Activated T-helper 9 cell treated with anti-CD3 and anti-CD28 coated beads, Interleukin-2, amount 50 U/mL, for 16 hours (primary cell): Measurements from ENCODE around the gene GPR152.
A peak's percentile ranks its signal among the peaks of the same experiment; 100 is the strongest.

ENCODE experiments used
- DNase-seq: peaks from one replicate; pipeline ENCODE4 v3.0.0-alpha.2; 2020; ENCODE audit warnings: low read depth

The GPR152 gene

DNA sequence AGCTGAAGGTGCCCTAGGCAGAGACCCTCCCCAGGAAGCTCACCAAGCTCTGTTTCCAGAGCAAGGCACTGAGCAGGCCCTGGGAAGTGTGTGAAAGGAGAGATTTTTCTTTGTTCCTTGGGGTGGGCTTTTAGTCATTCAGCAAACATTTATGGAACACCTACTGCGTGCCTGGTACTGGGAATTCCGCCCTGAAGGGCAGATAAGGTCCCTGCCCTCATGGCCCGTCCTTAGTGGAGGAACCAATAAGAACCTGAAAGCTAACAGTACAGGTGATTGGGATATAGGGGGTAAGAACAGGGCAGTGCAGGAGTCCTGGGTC, 12.6 kb upstream of the GPR152 start:
- DNase-seq, result no peak

DNA sequence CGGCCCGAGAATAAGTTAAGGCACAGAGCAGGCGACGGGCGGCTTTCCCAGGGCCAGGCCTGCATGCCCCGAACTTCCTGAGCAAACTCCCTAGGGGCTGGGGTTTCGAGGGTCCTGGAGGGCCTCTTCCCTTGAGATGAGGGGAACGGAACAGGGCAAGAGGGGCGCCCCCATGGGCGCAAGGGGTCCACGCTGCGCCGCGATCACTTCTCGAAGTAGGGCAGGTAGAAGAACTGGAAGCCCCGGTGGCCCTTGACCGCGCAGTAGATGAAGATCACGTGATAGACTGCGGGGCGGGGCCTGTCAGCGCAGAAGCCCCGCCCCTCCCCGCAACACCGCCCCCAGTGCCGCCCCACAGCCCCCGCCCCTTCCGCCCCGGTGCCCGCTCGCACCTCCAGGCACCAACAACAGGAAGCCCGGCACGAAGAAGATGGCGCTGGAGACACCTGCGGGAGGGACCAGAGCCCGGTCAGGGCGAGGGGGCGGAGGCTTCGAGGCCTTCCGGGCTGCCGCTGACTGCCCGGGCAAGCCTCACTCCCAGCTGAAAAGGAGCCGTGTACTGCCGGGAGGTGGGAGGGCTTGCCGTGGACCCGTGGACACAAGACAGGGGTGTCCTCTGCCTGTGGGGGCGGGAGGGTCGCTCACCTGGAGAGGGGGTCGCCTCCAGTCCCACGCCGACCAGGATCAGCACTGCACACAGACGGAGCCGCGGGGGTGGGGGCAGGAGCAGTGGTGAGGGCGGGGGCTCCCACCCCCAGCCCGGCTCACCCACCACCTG, 12.1 kb upstream of the GPR152 start:
- peak; percentile 85 for DNase-seq

DNA sequence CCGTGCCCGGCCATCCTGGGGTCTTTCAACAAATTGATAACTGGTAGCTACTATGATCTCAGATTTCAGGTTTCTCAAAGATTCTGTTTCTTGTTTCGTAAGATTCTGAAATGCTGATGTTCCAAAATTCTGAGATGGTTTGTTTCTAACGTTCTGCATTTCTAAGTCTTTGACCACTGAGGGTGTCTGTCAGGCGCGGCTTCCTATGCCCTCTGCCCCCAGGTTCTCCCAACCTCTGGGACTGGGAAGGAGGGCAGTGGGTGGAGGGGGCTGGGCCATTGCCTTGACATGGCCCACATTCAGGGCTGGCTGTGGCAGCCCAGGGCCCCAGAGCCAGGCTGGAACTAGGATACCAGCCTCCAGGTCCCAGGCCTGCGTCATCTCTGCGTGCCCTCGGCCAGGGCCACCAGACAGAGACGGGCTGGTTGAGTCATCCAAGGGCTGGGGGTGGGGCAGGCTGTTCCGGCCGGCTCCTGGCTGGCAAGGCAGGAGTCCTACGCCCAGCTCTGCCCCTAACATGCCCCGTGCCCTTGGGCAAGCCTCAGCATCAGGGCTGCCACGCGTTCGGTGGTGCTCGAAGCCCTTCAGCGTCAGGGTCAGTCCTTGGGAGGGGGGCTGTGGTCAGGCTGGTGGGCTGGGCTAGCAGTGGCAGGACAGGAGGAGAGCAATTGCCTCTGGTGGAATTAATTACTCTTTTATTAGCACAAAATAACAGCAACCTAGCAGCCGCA, 11.3 kb upstream of the GPR152 start:
- DNase-seq, result no peak

DNA sequence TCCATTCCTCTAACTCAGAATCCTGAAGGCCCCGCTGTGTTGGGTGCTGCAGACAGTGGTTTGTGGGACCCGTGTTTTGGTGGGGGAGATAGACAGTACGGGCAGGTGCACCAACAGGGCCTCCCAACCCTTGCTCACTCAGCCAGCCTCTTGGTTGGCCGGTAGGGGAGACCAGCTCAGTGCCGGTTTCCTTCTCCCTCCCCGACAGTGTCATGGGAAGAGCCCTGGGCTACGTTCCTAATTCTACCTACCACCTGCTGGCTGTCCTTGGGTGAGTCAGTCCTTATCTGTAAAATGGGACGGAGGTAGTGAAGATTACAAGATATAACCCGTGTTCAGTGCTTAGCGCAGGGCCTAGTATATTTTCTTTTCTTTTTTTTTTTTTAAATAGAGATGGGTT, 10.7 kb upstream of the GPR152 start:
- no peak for DNase-seq

DNA sequence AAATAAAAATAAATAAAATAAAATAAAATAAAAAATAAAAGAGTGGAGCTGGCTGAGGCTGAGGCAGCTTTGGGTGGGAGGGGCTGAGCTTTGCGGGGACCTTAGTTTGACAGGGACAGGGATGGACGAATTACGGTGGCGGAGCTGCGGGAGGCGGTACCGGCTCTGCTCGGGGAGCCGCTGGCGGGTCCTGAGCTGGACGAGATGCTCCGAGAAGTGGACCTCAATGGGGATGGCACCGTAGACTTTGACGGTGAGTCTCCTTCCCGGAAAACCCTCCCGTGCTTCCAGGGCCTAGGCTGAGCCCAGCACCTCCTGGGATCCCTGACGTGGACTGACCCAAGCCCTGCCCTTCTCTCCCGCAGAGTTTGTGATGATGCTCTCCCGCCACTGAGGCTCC, 5.7 kb upstream of the GPR152 start:
- no peak for DNase-seq

DNA sequence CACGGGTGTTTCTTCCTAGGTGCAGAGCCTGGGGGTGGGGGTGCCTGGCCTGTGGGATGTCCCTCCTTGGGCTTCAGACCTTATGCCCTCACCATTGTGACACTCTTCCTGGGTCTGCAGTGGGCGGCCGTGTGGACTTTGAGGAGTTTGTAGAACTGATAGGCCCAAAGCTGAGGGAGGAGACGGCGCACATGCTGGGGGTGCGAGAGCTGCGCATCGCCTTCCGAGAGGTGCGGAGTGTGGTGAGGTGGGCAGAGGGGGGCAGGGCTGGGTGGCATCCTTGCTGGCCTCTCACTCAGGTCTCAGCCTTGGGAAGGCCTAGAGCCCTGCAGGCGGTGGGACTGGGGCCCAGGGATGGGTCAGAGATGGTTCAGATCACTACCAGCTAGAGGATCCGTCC, 4.9 kb upstream of the GPR152 start:
- DNase-seq, result no peak

DNA sequence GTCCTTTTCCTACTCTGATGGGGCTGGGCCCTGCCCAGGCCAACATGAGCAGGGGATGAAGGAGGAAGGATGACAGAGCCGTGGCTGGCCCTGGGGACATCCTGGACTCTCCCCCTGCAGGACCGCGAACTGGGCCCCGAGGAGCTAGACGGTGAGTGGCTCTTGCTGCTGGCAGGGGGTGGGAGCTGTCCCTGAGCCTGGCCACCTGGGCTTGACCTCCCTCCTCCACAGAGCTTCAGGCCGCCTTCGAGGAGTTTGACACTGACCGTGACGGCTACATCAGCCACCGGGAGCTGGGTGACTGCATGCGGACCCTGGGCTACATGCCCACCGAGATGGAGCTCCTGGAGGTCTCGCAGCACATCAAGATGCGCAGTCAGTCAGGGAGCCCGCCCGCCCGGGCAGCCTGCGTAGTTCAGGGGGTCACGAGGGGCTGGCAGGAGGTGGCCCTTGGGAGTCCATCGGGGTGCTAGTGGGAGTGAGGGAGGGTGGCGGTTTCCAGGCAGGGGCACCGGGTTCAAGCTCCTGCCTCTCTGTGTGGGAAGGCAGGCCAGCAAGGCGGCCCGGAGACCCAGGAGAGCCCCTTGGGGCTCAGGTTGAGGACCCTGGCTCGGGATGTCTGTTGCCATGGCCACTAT, 3.7 kb upstream of the GPR152 start:
- no peak for DNase-seq

DNA sequence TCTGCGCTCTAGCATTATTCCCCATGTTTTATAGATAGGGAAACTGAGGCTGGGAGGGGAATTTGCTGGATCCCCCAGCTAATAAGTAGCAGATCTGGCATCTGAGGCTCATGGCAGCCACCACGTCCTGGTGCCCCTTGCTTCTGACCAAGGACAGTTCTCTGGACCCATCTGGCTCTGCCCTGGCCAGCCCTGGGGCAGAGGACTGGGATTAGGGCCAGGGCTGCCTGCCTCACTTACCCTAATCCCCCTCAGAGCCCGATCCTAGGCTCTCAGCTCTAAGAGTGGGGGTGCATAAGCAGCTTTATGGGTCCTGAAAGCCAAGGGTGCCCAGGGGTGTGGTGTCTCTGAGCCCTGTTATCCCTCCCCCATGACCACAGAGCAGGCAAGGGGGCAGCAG, 2.5 kb upstream of the GPR152 start, which contains the start of gene CABP4:
Gene CABP4 (plus strand): TSS at position 301 of the 400 bp plus-strand sequence. CDS start 70 bp downstream, at position 371.
- DNase-seq, result no peak

DNA sequence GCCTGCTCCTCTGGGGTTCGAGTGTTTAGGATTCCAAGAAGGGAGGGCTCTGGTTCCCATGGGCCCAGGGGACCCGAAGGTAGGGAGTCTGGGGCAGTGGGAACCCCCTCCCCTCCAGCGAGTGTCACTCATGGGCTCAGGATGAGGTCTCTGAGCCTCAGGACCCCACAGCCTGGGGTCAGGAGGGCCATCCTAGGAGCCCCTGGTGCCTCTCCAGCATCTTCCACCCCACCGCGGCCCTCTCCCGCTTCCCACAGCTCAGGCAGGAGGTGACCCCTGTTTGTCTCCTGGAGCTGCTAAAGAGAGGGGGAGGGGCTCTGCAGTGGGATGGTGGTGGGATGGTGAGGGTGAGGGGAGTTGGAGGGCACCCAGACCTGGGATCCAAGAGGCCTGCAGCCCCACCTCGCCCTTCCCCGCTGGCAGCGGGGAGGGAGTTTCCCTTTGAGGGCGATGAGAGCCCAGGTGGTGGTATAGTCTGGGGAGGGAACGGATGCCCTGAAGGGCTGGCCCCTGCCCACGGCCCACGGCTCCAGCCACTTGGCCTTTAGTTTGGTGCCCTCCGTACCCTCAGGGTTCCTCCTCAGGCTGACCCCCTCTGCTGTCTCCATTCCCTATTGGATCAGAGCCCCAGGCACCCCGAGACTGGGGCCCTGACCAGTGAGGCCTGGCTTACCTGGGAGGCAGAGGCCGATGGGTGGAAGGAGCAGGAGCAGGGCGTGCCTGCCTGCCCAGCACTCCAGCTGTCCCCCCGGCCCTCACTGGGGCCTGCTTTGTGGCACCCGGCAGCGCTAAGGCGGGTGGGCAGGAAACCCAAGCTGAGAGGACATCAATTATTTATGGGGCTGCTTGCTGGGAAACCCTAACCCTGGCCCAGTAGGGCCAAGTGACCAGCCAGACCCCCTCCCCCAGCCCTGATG, 1.5 kb upstream of the GPR152 start:
- no peak for DNase-seq

DNA sequence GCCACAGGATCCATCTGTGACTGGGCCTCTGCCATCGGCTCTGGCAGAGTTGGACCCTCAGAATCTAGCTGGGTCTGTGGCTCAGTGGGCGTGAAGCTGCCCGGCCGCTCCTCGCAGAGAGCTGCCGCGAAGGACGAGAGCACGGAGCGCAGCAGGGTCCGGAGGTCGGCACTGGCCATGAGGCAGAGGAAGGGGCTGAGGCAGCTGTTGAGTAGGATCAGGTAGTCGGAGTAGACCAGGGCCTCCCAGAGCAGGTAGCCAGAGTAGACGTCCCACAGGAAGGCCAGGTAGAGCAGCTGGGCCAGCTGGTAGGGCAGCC, 912 bp downstream of the GPR152 start:
- no peak for DNase-seq

DNA sequence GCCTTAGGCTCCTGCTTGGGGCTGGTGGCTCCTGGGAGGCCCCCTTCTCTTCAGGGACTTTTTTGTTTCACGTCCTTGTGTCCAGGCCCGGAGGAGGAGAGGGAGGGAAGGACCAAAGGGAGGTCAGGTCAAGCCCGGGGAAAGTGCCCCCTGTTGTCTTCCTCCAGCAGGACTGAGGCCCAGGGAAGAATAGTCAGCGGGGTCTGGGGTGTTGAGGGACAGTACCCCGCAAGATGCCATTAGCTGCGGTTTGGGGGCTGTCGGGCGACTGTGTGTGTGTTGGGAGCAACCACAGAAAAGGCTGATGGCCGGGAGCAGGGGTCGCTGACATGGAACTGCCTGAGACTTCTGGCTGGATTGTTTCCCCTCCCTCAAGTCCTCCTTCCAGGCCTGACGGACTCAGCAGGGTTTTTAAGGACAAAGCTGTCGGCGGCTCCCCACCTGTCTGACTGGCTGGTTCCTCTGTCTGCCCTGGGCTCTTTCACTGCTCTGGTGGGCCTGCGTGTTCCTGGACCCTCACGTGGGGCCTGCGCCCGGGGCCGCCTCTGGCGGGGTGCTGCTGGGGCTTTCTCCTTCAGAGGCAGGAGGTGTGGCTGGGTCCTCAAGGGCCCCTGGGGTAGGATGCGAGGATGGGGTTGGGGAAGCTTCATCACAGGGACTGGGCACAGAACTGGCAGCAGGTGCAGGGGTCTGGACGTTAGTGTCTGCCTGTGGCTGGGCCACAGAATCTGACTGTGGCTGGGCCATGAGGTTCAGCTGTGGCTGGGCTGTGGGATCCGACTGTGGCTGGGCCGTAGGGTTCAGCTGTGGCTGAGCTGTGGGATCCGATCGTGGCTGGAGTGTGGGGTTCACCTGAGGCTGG, 1.5 kb downstream of the GPR152 start:
- DNase-seq, result no peak

DNA sequence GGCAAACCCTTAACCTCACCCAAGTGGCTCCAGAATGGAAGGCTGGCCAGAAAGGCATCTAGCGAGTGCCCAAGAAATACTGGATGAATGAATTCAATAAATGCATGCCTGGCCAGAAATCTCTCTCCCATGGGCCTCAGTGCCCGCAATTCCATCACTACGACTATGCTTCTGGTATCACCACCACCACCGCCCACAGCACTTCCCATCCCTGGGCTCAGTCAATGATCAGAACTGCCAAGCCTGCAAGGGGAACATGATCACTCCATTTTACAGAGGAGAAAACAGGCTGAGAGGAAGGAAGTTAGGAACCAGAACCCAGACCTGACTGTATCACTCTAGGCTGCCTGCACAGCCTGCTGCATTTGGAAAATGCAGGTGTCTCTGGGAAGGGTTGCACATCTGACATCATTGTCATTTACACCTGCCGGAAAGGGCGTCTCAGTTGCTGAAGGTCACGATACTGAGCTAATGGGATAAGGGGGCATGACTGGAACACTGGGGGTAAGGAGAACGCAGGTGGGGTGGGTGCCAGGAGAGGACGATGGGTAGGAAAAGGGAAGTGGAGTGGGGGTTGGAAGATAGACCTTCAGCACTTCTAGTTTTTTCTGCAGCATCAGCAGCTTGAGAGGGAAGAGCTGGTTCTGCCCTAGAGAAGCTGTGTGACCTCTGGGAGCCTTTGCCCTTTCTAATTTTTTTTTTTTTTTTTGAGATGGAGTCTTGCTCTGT, 3.2 kb downstream of the GPR152 start:
- DNase-seq, result no peak

DNA sequence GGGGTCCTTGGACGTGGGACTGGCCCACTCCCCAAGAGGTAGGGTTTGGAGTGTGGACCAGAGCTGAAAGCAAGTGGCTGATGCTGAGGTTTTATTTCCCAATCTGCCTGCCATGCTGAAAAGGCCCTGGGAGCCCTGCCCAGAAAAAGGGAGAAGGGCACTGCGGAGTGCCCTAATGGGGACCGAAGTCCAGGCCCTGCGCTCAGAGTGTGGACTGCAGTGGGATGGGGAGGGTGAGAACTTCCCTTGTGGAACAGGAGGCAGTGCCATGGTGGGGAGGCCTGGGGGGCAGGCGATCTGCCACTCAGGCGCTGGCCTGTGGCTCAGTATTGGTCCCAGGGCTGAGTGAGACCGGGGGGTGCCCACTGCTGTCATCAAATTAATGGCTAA, 4.3 kb downstream of the GPR152 start:
- no peak for DNase-seq

DNA sequence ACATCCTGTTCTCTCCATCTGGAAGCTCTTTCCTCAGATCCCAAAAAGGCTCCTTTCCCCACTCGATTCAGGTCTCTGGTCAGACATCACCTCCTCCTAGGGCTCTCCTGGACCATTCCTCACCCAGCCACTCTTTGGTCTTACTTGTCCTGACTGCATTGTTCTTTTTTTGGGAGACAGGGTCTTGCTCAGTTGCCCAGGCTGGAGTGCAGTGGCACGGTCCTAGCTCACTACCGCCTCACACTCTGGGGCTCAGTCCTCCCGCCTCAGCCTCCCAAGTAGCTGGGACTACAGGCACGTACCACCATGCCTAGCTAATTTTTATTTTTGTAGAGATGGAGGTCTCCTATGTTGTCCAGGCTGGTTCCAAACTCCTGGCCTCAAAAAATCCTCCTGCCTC, 7.0 kb downstream of the GPR152 start:
- no peak for DNase-seq

DNA sequence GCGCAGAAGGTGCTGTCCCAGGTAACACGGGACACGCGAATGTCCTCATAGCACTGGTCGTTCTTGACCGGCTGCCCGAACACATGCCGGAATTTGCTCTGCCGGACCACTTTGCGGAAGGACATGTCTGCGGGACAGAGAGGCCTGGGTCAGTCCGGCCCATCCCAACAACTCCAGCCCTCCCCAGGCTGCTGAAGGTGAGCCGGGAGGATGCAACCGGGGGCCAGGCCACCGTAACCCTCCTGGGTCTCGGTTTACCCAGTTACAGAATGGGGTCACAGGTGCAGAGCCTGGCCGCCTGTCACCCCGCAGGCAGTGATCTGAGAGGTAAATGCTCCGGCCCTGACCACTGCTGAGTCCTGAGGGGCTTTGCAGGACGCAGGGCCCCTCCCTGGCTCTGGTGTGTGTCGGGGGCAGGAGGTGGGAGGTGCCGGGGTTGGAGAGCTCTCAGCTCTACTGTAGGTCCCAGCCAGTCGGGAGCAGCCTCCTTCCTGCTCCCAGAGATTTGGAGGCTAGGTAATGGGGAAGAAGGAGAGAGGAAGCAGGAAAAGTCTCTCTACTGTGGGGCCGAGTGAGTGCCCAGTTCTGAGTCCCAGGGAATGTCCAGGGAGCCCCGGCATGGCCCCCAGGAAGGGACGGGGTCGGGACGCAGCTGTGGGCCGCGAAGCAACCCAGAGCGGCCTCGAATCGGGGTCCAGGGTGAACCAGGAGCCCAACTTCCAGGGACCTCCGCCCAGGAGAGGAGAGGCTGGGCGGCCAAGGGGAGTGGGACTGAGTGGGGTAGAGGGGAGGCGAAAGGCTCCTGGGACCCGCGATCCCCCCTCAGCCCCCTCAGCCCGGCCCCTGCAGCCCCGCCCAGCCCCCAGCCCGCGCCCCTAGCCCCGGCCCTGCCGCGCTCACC, 9.8 kb downstream of the GPR152 start:
- DNase-seq, result no peak

DNA sequence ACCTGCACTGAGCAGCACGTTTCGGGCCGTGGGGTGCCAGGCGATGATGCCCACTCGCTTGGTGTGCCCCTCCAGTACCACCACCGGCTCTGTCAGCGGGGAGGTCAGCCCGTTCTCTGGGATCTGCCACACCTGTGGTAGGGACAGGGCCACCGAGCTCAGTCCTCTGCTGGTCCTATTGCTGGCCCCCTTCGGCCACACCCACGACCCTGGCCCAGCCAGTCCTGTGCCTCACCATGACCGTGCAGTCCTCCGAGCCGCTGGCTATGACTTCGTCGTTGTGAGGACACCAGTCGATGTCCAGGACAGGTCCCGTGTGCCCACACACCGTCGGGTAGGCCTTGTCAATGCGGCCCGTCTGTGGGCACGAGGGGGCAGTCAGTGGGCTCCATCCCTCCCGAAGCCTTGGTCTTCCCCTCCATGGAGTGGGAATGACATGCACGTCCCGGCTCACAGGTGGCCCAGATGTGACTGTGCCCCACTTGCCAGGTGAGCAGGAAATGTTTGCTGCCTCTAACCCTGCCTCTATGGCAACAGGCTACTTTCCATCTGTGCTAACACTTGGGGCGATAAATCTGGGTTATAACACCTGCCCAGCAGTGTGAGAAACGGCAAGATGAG, 10.7 kb downstream of the GPR152 start:
- DNase-seq, result no peak

DNA sequence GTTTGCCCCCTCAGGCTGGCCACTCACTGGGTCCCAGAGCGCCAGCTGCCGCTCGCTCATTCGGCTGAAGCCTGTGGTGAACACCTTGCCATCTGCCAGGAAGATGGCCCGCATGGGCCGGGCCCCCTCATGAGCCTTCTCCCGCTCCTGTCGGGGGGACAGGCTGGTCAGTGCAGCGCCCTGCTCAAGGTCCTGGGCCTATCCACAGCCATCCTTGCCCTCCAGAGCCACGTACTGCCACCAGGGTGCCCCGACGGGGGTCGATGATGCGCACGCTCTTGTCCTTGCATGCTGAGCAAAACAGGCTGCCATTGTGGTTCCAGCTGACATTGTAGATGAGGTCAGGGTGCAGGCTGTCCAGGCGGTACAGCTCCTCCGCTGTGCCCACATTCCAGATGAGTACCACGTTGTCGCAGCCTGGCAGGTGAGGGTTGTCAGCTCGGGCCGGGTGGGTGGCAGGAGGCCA, 11.4 kb downstream of the GPR152 start:
- no peak for DNase-seq

DNA sequence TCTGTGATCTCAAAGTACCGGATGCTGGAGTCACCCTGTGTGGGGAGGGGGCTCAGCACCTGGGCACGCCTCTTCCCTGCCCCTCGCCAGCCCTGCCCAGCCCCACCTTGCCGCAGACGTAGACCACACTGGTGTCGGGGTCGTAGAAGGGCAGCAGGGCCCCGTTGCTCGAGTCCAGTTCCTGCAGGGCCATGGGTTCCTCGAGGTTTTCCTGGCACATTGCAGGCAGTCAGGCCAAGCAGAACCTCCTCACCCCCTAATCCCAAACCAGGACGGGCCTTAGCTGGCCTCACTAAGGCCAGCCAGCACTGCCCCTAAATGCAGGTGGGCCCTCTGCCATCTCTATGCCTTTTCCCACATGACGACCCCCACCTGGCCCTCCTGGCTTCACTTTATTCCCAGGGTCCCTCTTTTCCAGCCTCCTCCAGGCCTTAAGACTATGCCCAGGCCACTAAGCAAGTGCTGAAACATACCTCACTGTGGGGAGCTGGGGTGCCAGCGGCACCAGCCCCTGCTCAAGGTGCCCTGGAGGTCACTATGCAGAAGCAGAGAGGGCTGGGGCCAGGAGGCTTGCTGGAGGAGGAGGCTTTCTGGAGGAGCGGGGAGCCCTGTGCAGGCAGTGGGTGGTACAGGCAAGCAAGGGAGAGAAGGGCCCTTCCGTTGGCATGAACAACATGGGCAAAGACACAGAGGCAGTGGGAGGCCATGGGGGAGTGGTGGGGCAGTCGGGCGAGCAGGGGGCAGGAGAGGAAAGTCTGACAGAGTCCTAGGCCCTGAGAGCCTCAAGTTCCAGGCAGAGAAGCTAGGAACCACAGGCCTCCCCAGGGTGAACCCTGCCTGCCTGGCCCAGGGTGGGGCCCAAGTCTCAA, 12.1 kb downstream of the GPR152 start:
- DNase-seq, result no peak
